ENCODE data around the gene CCDC159.
A peak's percentile ranks its signal among the peaks of the same experiment; 100 is the strongest.
"Not testable (repeated sequence)": the region's sequence is repeated elsewhere in the genome, so short reads cannot be mapped to it uniquely, and the experiment has no call there.

Gene CCDC159

GRCh38 chr19:11333838-11334237, 12.5 kb upstream of the CCDC159 start:
- not testable (repeated sequence) for H2BK5ac ChIP-seq (ENCODE audit: low read depth, low read length, poor library complexity, severe bottlenecking); H4K91ac ChIP-seq (ENCODE audit: low read length); H3K9ac ChIP-seq (ENCODE audit: low read length); H4K8ac ChIP-seq (ENCODE audit: low read length); H3K4me2 ChIP-seq (ENCODE audit: low read length, poor library complexity, severe bottlenecking); H3K27me3 ChIP-seq (ENCODE audit: control insufficient read depth in 1 of 2, insufficient read depth in 1 of 2, low read length in 2 of 2); H3K4me1 ChIP-seq (ENCODE audit: control insufficient read depth, insufficient read depth, low read depth, low read length); H3K23ac ChIP-seq (ENCODE audit: low read length in 2 of 2); H2AFZ ChIP-seq (ENCODE audit: low read depth, low read length); H3K14ac ChIP-seq (ENCODE audit: low read length in 2 of 2); H2BK15ac ChIP-seq (ENCODE audit: low read depth, poor library complexity, severe bottlenecking); H2AK5ac ChIP-seq (ENCODE audit: low read length, severe bottlenecking); H2BK120ac ChIP-seq (ENCODE audit: low read depth, low read length); H3K79me1 ChIP-seq (replicated peaks; ENCODE audit: low read length, poor library complexity, severe bottlenecking); DNase-seq; H3K18ac ChIP-seq (ENCODE audit: low read depth in 1 of 2, low read length in 2 of 2); H3K4ac ChIP-seq (ENCODE audit: low read depth in 1 of 2, low read length in 2 of 2); H3K9me3 ChIP-seq (ENCODE audit: control insufficient read depth, low read length); H3K27ac ChIP-seq (ENCODE audit: low read length, poor library complexity, severe bottlenecking); H3K4me3 ChIP-seq (ENCODE audit: insufficient read depth in 1 of 2, low read depth in 1 of 2, low read length in 2 of 2); H2BK12ac ChIP-seq (ENCODE audit: low read length in 2 of 2)
- 92% methylated on average over 9 of the region's 9 CpGs for WGBS
- H3K36me3 ChIP-seq (ENCODE audit: control insufficient read depth in 1 of 2, insufficient read depth in 2 of 2, low read depth in 1 of 2, low read length in 2 of 2), result peaks cover 10 to 39% of the 10 kb centered on the region in 2 experiments

GRCh38 chr19:11335449-11336146, 10.7 kb upstream of the CCDC159 start:
- DNase-seq, result no peak
- WGBS, result 93% methylated on average over 16 of the region's 17 CpGs

DNA sequence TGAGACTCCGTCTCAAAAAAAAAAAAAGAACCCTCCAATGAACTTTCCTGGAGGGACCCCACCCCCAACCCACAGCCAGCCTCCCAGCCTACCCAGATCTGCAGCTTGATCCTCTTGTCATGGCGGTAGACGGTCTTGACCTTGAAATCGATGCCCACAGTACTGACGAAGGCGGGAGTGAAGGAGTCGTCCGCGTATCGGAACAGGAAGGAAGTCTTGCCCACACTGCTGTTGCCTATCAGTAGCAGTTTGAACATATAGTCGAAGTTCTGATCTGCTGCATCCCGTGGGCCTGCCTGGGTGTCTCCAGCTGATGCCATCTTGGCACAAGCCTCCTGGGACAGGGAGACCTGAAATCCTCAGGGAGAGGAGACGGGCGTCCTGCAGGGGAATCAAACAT, 9.2 kb upstream of the CCDC159 start:
- Histone ChIP-seq H3K79me1 (replicated peaks; ENCODE audit: low read length, poor library complexity, severe bottlenecking) (no peaks in the 10 kb centered on the region), H3K36me3 (ENCODE audit: control insufficient read depth in 1 of 2, insufficient read depth in 2 of 2, low read depth in 1 of 2, low read length in 2 of 2) (peaks cover 17 to 35% of the 10 kb centered on the region in 2 experiments), H3K4ac (ENCODE audit: low read depth in 1 of 2, low read length in 2 of 2) (no peak overlapping the region), H2AK5ac (ENCODE audit: low read length, severe bottlenecking) (no peak overlapping the region), H3K4me2 (ENCODE audit: low read length, poor library complexity, severe bottlenecking) (no peak overlapping the region), H3K9ac (ENCODE audit: low read length) (no peak overlapping the region), H3K4me3 (ENCODE audit: insufficient read depth in 1 of 2, low read depth in 1 of 2, low read length in 2 of 2) (no peak overlapping the region), H2BK120ac (ENCODE audit: low read depth, low read length) (no peak overlapping the region), H2AFZ (ENCODE audit: low read depth, low read length) (no peak overlapping the region), H3K27ac (ENCODE audit: low read length, poor library complexity, severe bottlenecking) (no peak overlapping the region), H3K14ac (ENCODE audit: low read length in 2 of 2) (no peak overlapping the region), H3K27me3 (ENCODE audit: control insufficient read depth in 1 of 2, insufficient read depth in 1 of 2, low read length in 2 of 2) (no peaks in the 10 kb centered on the region), H3K9me3 (ENCODE audit: control insufficient read depth, low read length) (no peaks in the 10 kb centered on the region), H3K18ac (ENCODE audit: low read depth in 1 of 2, low read length in 2 of 2) (no peak overlapping the region), H3K23ac (ENCODE audit: low read length in 2 of 2) (no peak overlapping the region), H2BK12ac (ENCODE audit: low read length in 2 of 2) (peak overlapping the region in 1 of 2 experiments; percentile 19), H2BK5ac (ENCODE audit: low read depth, low read length, poor library complexity, severe bottlenecking) (no peak overlapping the region), H2BK15ac (ENCODE audit: low read depth, poor library complexity, severe bottlenecking) (peak overlapping the region; percentile 19), H4K8ac (ENCODE audit: low read length) (no peak overlapping the region), H3K4me1 (ENCODE audit: control insufficient read depth, insufficient read depth, low read depth, low read length) (peaks cover 17% of the 10 kb centered on the region), H4K91ac (ENCODE audit: low read length) (no peak overlapping the region)
- WGBS, result 97% methylated on average over 14 of the region's 14 CpGs
- no peak for DNase-seq

More at GRCh38 chr19:11335449-11336146, 10.7 kb upstream of the CCDC159 start:
- Histone ChIP-seq H2BK12ac (ENCODE audit: low read length in 2 of 2) (no peak overlapping the region), H4K91ac (ENCODE audit: low read length) (no peak overlapping the region), H3K79me1 (replicated peaks; ENCODE audit: low read length, poor library complexity, severe bottlenecking) (no peaks in the 10 kb centered on the region), H3K4me1 (ENCODE audit: control insufficient read depth, insufficient read depth, low read depth, low read length) (peaks cover 17% of the 10 kb centered on the region), H3K4me2 (ENCODE audit: low read length, poor library complexity, severe bottlenecking) (no peak overlapping the region), H2AK5ac (ENCODE audit: low read length, severe bottlenecking) (no peak overlapping the region), H3K18ac (ENCODE audit: low read depth in 1 of 2, low read length in 2 of 2) (no peak overlapping the region), H3K4me3 (ENCODE audit: insufficient read depth in 1 of 2, low read depth in 1 of 2, low read length in 2 of 2) (no peak overlapping the region), H3K23ac (ENCODE audit: low read length in 2 of 2) (no peak overlapping the region), H3K14ac (ENCODE audit: low read length in 2 of 2) (no peak overlapping the region), H4K8ac (ENCODE audit: low read length) (no peak overlapping the region), H3K9ac (ENCODE audit: low read length) (no peak overlapping the region), H2BK5ac (ENCODE audit: low read depth, low read length, poor library complexity, severe bottlenecking) (no peak overlapping the region), H2AFZ (ENCODE audit: low read depth, low read length) (no peak overlapping the region), H3K27ac (ENCODE audit: low read length, poor library complexity, severe bottlenecking) (no peak overlapping the region), H2BK15ac (ENCODE audit: low read depth, poor library complexity, severe bottlenecking) (no peak overlapping the region), H2BK120ac (ENCODE audit: low read depth, low read length) (no peak overlapping the region), H3K36me3 (ENCODE audit: control insufficient read depth in 1 of 2, insufficient read depth in 2 of 2, low read depth in 1 of 2, low read length in 2 of 2) (peaks cover 10 to 33% of the 10 kb centered on the region in 2 experiments), H3K27me3 (ENCODE audit: control insufficient read depth in 1 of 2, insufficient read depth in 1 of 2, low read length in 2 of 2) (no peaks in the 10 kb centered on the region), H3K9me3 (ENCODE audit: control insufficient read depth, low read length) (no peaks in the 10 kb centered on the region), H3K4ac (ENCODE audit: low read depth in 1 of 2, low read length in 2 of 2) (no peak overlapping the region)

DNA sequence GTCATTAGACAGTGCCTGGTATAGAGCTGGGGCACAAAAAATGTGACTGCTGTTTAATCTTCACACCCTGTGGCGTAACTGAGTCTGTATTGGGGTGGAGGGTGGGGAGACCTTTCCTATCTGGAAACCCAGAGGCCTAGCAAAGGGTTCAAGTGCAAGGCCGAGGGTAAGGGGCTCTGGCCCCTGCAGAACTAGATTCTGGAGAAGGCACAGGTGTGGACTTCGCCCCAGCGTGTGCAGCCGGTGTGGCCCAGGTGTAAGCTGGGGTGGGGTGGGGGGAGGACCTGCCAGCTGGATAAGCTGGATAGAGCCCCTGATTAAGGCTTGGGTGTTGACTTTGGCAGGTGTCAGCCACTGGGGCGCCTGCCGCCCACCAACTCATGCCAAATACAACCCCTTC, 8.2 kb upstream of the CCDC159 start:
- H3K4ac ChIP-seq (ENCODE audit: low read depth in 1 of 2, low read length in 2 of 2), result no peak overlapping the region
- H2AK5ac ChIP-seq (ENCODE audit: low read length, severe bottlenecking), result no peak overlapping the region
- H2BK12ac ChIP-seq (ENCODE audit: low read length in 2 of 2), result peak overlapping the region; percentile 47 to 95
- peak overlapping the region in 1 of 2 experiments; percentile 18 for H3K18ac ChIP-seq (ENCODE audit: low read depth in 1 of 2, low read length in 2 of 2)
- H3K4me2 ChIP-seq (ENCODE audit: low read length, poor library complexity, severe bottlenecking), result no peak overlapping the region
- H2BK15ac ChIP-seq (ENCODE audit: low read depth, poor library complexity, severe bottlenecking), result peak overlapping the region; percentile 46
- no peak overlapping the region for H3K14ac ChIP-seq (ENCODE audit: low read length in 2 of 2)
- WGBS, result 97% methylated on average over 4 of the region's 7 CpGs
- H2BK120ac ChIP-seq (ENCODE audit: low read depth, low read length), result no peak overlapping the region
- no peaks in the 10 kb centered on the region for H3K9me3 ChIP-seq (ENCODE audit: control insufficient read depth, low read length)
- no peak overlapping the region for H4K8ac ChIP-seq (ENCODE audit: low read length)
- no peak overlapping the region for H3K9ac ChIP-seq (ENCODE audit: low read length)
- no peak overlapping the region for H3K27ac ChIP-seq (ENCODE audit: low read length, poor library complexity, severe bottlenecking)
- no peak overlapping the region for H2AFZ ChIP-seq (ENCODE audit: low read depth, low read length)
- no peak overlapping the region for H2BK5ac ChIP-seq (ENCODE audit: low read depth, low read length, poor library complexity, severe bottlenecking)
- DNase-seq, result no peak
- H3K27me3 ChIP-seq (ENCODE audit: control insufficient read depth in 1 of 2, insufficient read depth in 1 of 2, low read length in 2 of 2), result no peaks in the 10 kb centered on the region
- peak overlapping the region; percentile 45 for H4K91ac ChIP-seq (ENCODE audit: low read length)
- peaks cover 19% of the 10 kb centered on the region for H3K4me1 ChIP-seq (ENCODE audit: control insufficient read depth, insufficient read depth, low read depth, low read length)
- H3K4me3 ChIP-seq (ENCODE audit: insufficient read depth in 1 of 2, low read depth in 1 of 2, low read length in 2 of 2), result no peak overlapping the region
- H3K79me1 ChIP-seq (replicated peaks; ENCODE audit: low read length, poor library complexity, severe bottlenecking), result peaks cover 5% of the 10 kb centered on the region
- H3K23ac ChIP-seq (ENCODE audit: low read length in 2 of 2), result no peak overlapping the region
- H3K36me3 ChIP-seq (ENCODE audit: control insufficient read depth in 1 of 2, insufficient read depth in 2 of 2, low read depth in 1 of 2, low read length in 2 of 2), result peaks cover 22 to 28% of the 10 kb centered on the region in 2 experiments

Data from mesenchymal stem cell (in vitro differentiated cells and primary cell).